PC-9 (cell line): ENCODE measurements around the gene FANK1. TPM values are rescaled to one million over a fixed set of nuclear protein-coding genes. Genes with fewer than 3 reads are reported as not detected.

Experiments used
- BruUV-seq: library from RNA; stranded (reverse); fragments of 400-500 nt; replicated peaks from 2 replicates; lab custom pipeline; 2021; lab: Mats Ljungman, UMichigan
- CTCF ChIA-PET: fragments of 300-600 bp; sonication (Branson Sonifier 250); formaldehyde crosslinking; loops from one replicate; lab custom pipeline; 2022; ENCODE audit warnings: antibody characterized with exemption; lab: Charles Lee
- POLR2A ChIA-PET: fragments of 300-600 bp; sonication (Branson Sonifier 250); formaldehyde crosslinking; loops from one replicate; lab custom pipeline; 2022; ENCODE audit warnings: antibody characterized with exemption; ENCODE audit not compliant: unreplicated experiment; lab: Charles Lee
- DNase-seq, 2 experiments: peaks; one replicate each; pipeline versions ENCODE4 v3.0.0 to v3.0.0-alpha.2; 2015 to 2022; ENCODE audit warnings: mixed read lengths in 1 of 2
- H2AFZ ChIP-seq: fragments of 200-600 bp; sonication (generic); 2 replicates; pipeline ENCODE4 v1.8.1; 2017; ENCODE audit warnings: antibody characterized with exemption
- H3F3A ChIP-seq: fragments of 200-600 bp; sonication (generic); 2 replicates; pipeline ENCODE4 v1.8.1; 2017; ENCODE audit warnings: antibody characterized with exemption, mild to moderate bottlenecking, low read depth; ENCODE audit not compliant: insufficient read depth
- H3K27ac ChIP-seq: fragments of 200-600 bp; sonication (generic); 2 replicates; pipeline ENCODE4 v1.6.1; 2016; ENCODE audit warnings: mixed run types
- H3K27me3 ChIP-seq: fragments of 200-600 bp; sonication (generic); 2 replicates; pipeline ENCODE4 v1.6.1; 2016; ENCODE audit warnings: low read depth, mixed run types; ENCODE audit not compliant: insufficient read depth
- H3K36me3 ChIP-seq: fragments of 200-600 bp; sonication (generic); 2 replicates; pipeline ENCODE4 v1.6.1; 2016; ENCODE audit warnings: low read depth, mixed run types
- H3K4me1 ChIP-seq: fragments of 200-600 bp; sonication (generic); replicated peaks from 2 replicates; pipeline ENCODE4 v1.6.1; 2016; ENCODE audit warnings: mixed run types; ENCODE audit not compliant: insufficient read depth
- H3K4me2 ChIP-seq: fragments of 200-600 bp; sonication (generic); 2 replicates; pipeline ENCODE4 v1.6.1; 2017; ENCODE audit warnings: mixed run types
- H3K4me3 ChIP-seq: fragments of 200-600 bp; sonication (generic); 2 replicates; pipeline ENCODE4 v1.6.1; 2016; ENCODE audit warnings: mixed run types
- H3K79me2 ChIP-seq: fragments of 200-600 bp; sonication (generic); 2 replicates; pipeline ENCODE4 v1.6.1; 2017; ENCODE audit warnings: low read depth, mixed run types
- H3K9me2 ChIP-seq: fragments of 200-600 bp; sonication (generic); 2 replicates; pipeline ENCODE4 v1.8.1; 2017; ENCODE audit warnings: mild to moderate bottlenecking; ENCODE audit not compliant: insufficient read depth
- H3K9me3 ChIP-seq: fragments of 200-600 bp; sonication (generic); 2 replicates; pipeline ENCODE4 v1.8.1; 2016; ENCODE audit warnings: low read depth; ENCODE audit not compliant: insufficient read depth
- H4K20me1 ChIP-seq: fragments of 200-600 bp; sonication (generic); 2 replicates; pipeline ENCODE4 v1.8.1; 2017; ENCODE audit not compliant: insufficient read depth
- CTCF ChIP-seq: fragments of 200-600 bp; sonication (generic); conservative IDR thresholded peaks from 2 replicates; pipeline ENCODE4 v1.6.1; 2017; ENCODE audit warnings: mixed run types, antibody characterized with exemption, mild to moderate bottlenecking, moderate library complexity
- EZH2 ChIP-seq: fragments of 200-600 bp; sonication (generic); IDR thresholded peaks from 2 replicates; pipeline ENCODE4 v1.8.0; 2017; ENCODE audit warnings: antibody characterized with exemption, low read depth
- intact Hi-C: fragments of 100-400 bp; cut with micrococcal nuclease; formaldehyde crosslinking; loops from one replicate; pipeline ENCODE4 v1.10.0; 2022; ENCODE audit not compliant: unreplicated experiment
- total RNA-seq: library from RNA; stranded (reverse); gene quantifications from 2 replicates; pipeline ENCODE4 v1.2.3, GENCODE V29; 2021

The FANK1 gene
- total RNA-seq, 1 experiment from 2014 or later: 21.4 TPM

- no peak overlapping the region for H3K4me3 ChIP-seq
- ChIA-PET CTCF (no interaction called here), POLR2A (no interaction called here)
- no peak overlapping the region for H2AFZ ChIP-seq
- no TSS peak for BruUV-seq
- no peak overlapping the region for H3K27ac ChIP-seq
- no peaks in the 10 kb centered on the region for H3K9me2 ChIP-seq
- H3K4me1 ChIP-seq: no peaks in the 10 kb centered on the region
- DNase-seq: no peak
- H3F3A ChIP-seq: no peaks in the 10 kb centered on the region
- H3K4me2 ChIP-seq: no peak overlapping the region
- H3K36me3 ChIP-seq: 0 out of 2 replicates have a peak, but pooled peaks cover 3% of the 10 kb centered on the region
- no peaks in the 10 kb centered on the region for H3K9me3 ChIP-seq
- TF ChIP-seq CTCF: no peak
- no peak for TF ChIP-seq EZH2
- H3K27me3 ChIP-seq: no peaks in the 10 kb centered on the region
- intact Hi-C loops: no loop called here
- no peaks in the 10 kb centered on the region for H3K79me2 ChIP-seq
- H4K20me1 ChIP-seq: no peaks in the 10 kb centered on the region
Observed at GRCh38 chr10:125848857-125849256, 47.5 kb upstream of the FANK1 start.

- Histone ChIP-seq H3K27me3 (no peaks in the 10 kb centered on the region), H3K4me1 (no peaks in the 10 kb centered on the region), H3K36me3 (0 out of 2 replicates have a peak, but pooled peaks cover 5% of the 10 kb centered on the region), H2AFZ (no peak overlapping the region), H3K4me3 (no peak overlapping the region), H3K4me2 (no peak overlapping the region), H3F3A (no peaks in the 10 kb centered on the region), H3K79me2 (no peaks in the 10 kb centered on the region), H3K9me3 (no peaks in the 10 kb centered on the region), H4K20me1 (no peaks in the 10 kb centered on the region), H3K9me2 (no peaks in the 10 kb centered on the region), H3K27ac (no peak overlapping the region)
- intact Hi-C loops: no loop called here
- POLR2A ChIA-PET: no interaction called here
- no peak for TF ChIP-seq CTCF
- CTCF ChIA-PET: no interaction called here
- BruUV-seq: no TSS peak
- no peak for DNase-seq
Observed at GRCh38 chr10:125849448-125849847, 46.9 kb upstream of the FANK1 start.

- TF ChIP-seq CTCF: no peak
- no peak for TF ChIP-seq EZH2
- no peaks in the 10 kb centered on the region for H3K27me3 ChIP-seq
- no peak overlapping the region for H3K4me2 ChIP-seq
- BruUV-seq: no TSS peak
- no peaks in the 10 kb centered on the region for H4K20me1 ChIP-seq
- no peaks in the 10 kb centered on the region for H3K9me2 ChIP-seq
- no peaks in the 10 kb centered on the region for H3K4me1 ChIP-seq
- no peak overlapping the region for H3K4me3 ChIP-seq
- no peaks in the 10 kb centered on the region for H3F3A ChIP-seq
- 0 out of 2 replicates have a peak, but pooled peaks cover 5% of the 10 kb centered on the region for H3K36me3 ChIP-seq
- no peak for DNase-seq
- intact Hi-C loops: no loop called here
- CTCF ChIA-PET: interaction anchor here (0.7 kb wide), 1 partner anchor 876 kb away, joined by 5 read pairs; no protein-coding TSS in a partner anchor
- H3K9me3 ChIP-seq: no peaks in the 10 kb centered on the region
- H3K27ac ChIP-seq: no peak overlapping the region
- POLR2A ChIA-PET: no interaction called here
- no peaks in the 10 kb centered on the region for H3K79me2 ChIP-seq
- H2AFZ ChIP-seq: no peak overlapping the region
Observed at GRCh38 chr10:125850766-125851731, 45.3 kb upstream of the FANK1 start.
